Lung (tissue), 12 donors: Measurements from ENCODE around the gene MRPL41. TPM values are rescaled to one million over a fixed set of nuclear protein-coding genes. Genes with fewer than 3 reads are reported as not detected.
A peak's percentile ranks its signal among the peaks of the same experiment; 100 is the strongest.

Experiments used
- ATAC-seq: fragments of 200-7000 bp; cut with Tn5 transposase; one replicate; pipeline ENCODE4 v1.9.1; 2020; ENCODE audit warnings: moderate number of reproducible peaks; ENCODE audit not compliant: insufficient read depth, low FRiP score
- DNase-seq, 3 donors: peaks; one replicate each; pipeline ENCODE4 v3.0.0-alpha.2; 2013 to 2017
- H3K27ac ChIP-seq, 2 donors: one replicate each; pipeline ENCODE4 v1.5.1; 2013; ENCODE audit warnings: mild to moderate bottlenecking in 2 of 2, moderate library complexity in 2 of 2, control low read depth in 1 of 2, inconsistent platforms in 1 of 2, low read depth in 1 of 2, low read length in 1 of 2
- H3K27me3 ChIP-seq, 3 donors: one replicate each; pipeline ENCODE4 v1.5.1; 2013; ENCODE audit warnings: low read length in 2 of 3; ENCODE audit not compliant: control insufficient read depth in 3 of 3, insufficient read depth in 3 of 3
- H3K36me3 ChIP-seq, 4 donors: one replicate each; pipeline ENCODE4 v1.5.1; 2013; ENCODE audit warnings: low read length in 4 of 4, mild to moderate bottlenecking in 1 of 4, moderate library complexity in 1 of 4; ENCODE audit not compliant: control insufficient read depth in 4 of 4, insufficient read depth in 4 of 4
- H3K4me1 ChIP-seq, 5 donors: one replicate each; pipeline ENCODE4 v1.5.1; 2013; ENCODE audit warnings: low read length in 5 of 5, mild to moderate bottlenecking in 2 of 5, moderate library complexity in 1 of 5; ENCODE audit not compliant: control insufficient read depth in 5 of 5, insufficient read depth in 5 of 5
- H3K4me3 ChIP-seq: one replicate; pipeline ENCODE4 v1.5.1; 2013; ENCODE audit warnings: mild to moderate bottlenecking, control low read depth, moderate library complexity
- H3K9ac ChIP-seq, 2 donors: one replicate each; pipeline ENCODE4 v1.5.1; 2013; ENCODE audit warnings: low read length in 2 of 2, control low read depth in 1 of 2; ENCODE audit not compliant: insufficient read depth in 1 of 2
- H3K9me3 ChIP-seq, 4 donors: one replicate each; pipeline ENCODE4 v1.5.1; 2013; ENCODE audit warnings: low read length in 3 of 4, mild to moderate bottlenecking in 1 of 4, moderate library complexity in 1 of 4; ENCODE audit not compliant: control insufficient read depth in 4 of 4, insufficient read depth in 3 of 4
- CTCF ChIP-seq: IDR thresholded peaks from 2 replicates; pipeline ENCODE4 v1.5.1; 2012; ENCODE audit warnings: mild to moderate bottlenecking; ENCODE audit errors: control extremely low read depth, extremely low read depth
- WGBS, 2 donors: extraction: QIAGEN DNeasy Blood & Tissue Kit; methylation state at CpG; one replicate each; pipeline ENCODE4 v1.1.7; 2013; 5-methylcytosine and 5-hydroxymethylcytosine counted together
- polyA plus RNA-seq, 2 donors: library from polyadenylated mRNA; stranded (reverse); fragments of 200-250 nt; gene quantifications; one replicate each; pipeline ENCODE4 v1.2.1, GENCODE V29; 2013
- total RNA-seq, 2 donors: library from RNA; depleted of rRNA in 1 of 2; stranded (reverse); fragments of >200 nt in 1 of 2; gene quantifications; one replicate each; pipeline ENCODE4 v1.2.1, GENCODE V29; 2014 to 2021
- donor health status: control.
- donor health status: control.
- donor health status: Bipolar disorder and iron deficiency.
- donor health status: healthy.
- donor health status: DM: yes; HTN: yes; CAD: no.

MRPL41 gene
- total and polyA plus RNA-seq, 4 donors = 24.2 to 110 (median 53.3) TPM

- H3K4me1 ChIP-seq = peaks cover 6 to 9% (median 9%) of the 10 kb centered on the region in 5 donors
- ATAC-seq = no peak
Observed at GRCh38 chr9:137575716-137576411, 24.2 kb downstream of the MRPL41 start.

GRCh38 chr9:137578518-137579258 lies 27.0 kb downstream of the MRPL41 start, which contains the start of gene DPH7:
Gene DPH7, minus strand, starts transcription at chr9:137578925. Its CDS starts 148 bp downstream, at chr9:137578777.
- Histone ChIP-seq H3K27me3 (no peaks in the 10 kb centered on the region), H3K4me3 (peak within 1 kb of the TSS; percentile 97), H3K27ac (peak within 1 kb of the TSS; percentile 86 to 88), H3K4me1 (peaks cover 6 to 9% (median 9%) of the 10 kb centered on the region in 5 donors), H3K9ac (peak within 1 kb of the TSS; percentile 46 to 67), H3K9me3 (no peaks in the 10 kb centered on the region), H3K36me3 (peaks cover 0 to 37% (median 16%) of the 10 kb centered on the region in 4 donors)
- peak; percentile 97 for ATAC-seq
- peak; percentile 93 for TF ChIP-seq CTCF
- WGBS, 2 donors = 3 to 5% methylated on average over 59 to 82 of the region's 82 CpGs
- DNase-seq = peak; percentile 92 to 95 (median 93)

More at GRCh38 chr9:137575716-137576411, 24.2 kb downstream of the MRPL41 start:
- no peak for DNase-seq
- no peak overlapping the region for H3K4me3 ChIP-seq
- WGBS, 2 donors = 76 to 78% methylated on average over 12 of the region's 12 CpGs
- no peak overlapping the region for H3K9ac ChIP-seq
- no peak overlapping the region for H3K27ac ChIP-seq
- H3K27me3 ChIP-seq = no peaks in the 10 kb centered on the region
- no peaks in the 10 kb centered on the region for H3K9me3 ChIP-seq
- H3K36me3 ChIP-seq = peaks cover 0 to 28% (median 21%) of the 10 kb centered on the region in 4 donors
- no peak for TF ChIP-seq CTCF

GRCh38 chr9:137579259-137579604 lies 27.6 kb downstream of the MRPL41 start:
- Histone ChIP-seq H3K4me1 (peaks cover 6 to 9% (median 9%) of the 10 kb centered on the region in 5 donors), H3K27me3 (no peaks in the 10 kb centered on the region), H3K9me3 (no peaks in the 10 kb centered on the region), H3K36me3 (peaks cover 0 to 37% (median 12%) of the 10 kb centered on the region in 4 donors), H3K9ac (no peak overlapping the region), H3K27ac (peak overlapping the region; percentile 56 to 58), H3K4me3 (peak overlapping the region; percentile 97)
- ATAC-seq = no peak
- TF ChIP-seq CTCF = no peak
- no peak for DNase-seq
- 46 to 60% methylated on average over 19 of the region's 19 CpGs for WGBS, 2 donors
